ENCODE data around the gene GLI3.

- TF ChIP-seq, protein P1, sequence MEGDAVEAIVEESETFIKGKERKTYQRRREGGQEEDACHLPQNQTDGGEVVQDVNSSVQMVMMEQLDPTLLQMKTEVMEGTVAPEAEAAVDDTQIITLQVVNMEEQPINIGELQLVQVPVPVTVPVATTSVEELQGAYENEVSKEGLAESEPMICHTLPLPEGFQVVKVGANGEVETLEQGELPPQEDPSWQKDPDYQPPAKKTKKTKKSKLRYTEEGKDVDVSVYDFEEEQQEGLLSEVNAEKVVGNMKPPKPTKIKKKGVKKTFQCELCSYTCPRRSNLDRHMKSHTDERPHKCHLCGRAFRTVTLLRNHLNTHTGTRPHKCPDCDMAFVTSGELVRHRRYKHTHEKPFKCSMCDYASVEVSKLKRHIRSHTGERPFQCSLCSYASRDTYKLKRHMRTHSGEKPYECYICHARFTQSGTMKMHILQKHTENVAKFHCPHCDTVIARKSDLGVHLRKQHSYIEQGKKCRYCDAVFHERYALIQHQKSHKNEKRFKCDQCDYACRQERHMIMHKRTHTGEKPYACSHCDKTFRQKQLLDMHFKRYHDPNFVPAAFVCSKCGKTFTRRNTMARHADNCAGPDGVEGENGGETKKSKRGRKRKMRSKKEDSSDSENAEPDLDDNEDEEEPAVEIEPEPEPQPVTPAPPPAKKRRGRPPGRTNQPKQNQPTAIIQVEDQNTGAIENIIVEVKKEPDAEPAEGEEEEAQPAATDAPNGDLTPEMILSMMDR (conservative IDR thresholded peaks at IDR 0.05; ENCODE audit: low read length): no peak
- no peak for TF ChIP-seq EZH2phosphoT487 (IDR thresholded peaks at IDR 0.05; ENCODE audit: borderline replicate concordance)
Measured at GRCh38 chr7:42221304-42221703, 15.7 kb downstream of the GLI3 start.

All from Loucy (cell line).